B cell (primary cell): ENCODE data around the gene TTC38. TPM values are rescaled to one million over a fixed set of nuclear protein-coding genes. Genes with fewer than 3 reads are reported as not detected.

Source experiments
- ATAC-seq: fragments of 200-7000 bp; cut with Tn5 transposase; one replicate; pipeline ENCODE4 v1.10.0; 2021; ENCODE audit warnings: low read depth, mild to moderate bottlenecking, moderate number of reproducible peaks, moderate library complexity
- CTCF ChIA-PET: fragments of 350-600 bp; sonication (Branson Sonifier 250); formaldehyde crosslinking; loops from one replicate; lab custom pipeline; 2021; ENCODE audit warnings: antibody characterized with exemption, inconsistent platforms; lab: Charles Lee
- POLR2A ChIA-PET: fragments of 350-600 bp; sonication (Branson Sonifier 250); formaldehyde crosslinking; loops from one replicate; lab custom pipeline; 2021; ENCODE audit warnings: antibody characterized with exemption; lab: Charles Lee
- DNase-seq: peaks from one replicate; pipeline ENCODE4 v3.0.0; 2013
- H2AFZ ChIP-seq: 2 replicates; pipeline ENCODE4 v1.6.1; 2012; ENCODE audit warnings: mild to moderate bottlenecking, low read depth, low read length; ENCODE audit not compliant: insufficient read depth, poor library complexity, severe bottlenecking
- H3K27ac ChIP-seq, 2 donors: 1 replicate in 1 of 2; 2 replicates in 1 of 2; pipeline ENCODE4 v1.5.1; 2012 to 2013; ENCODE audit warnings: low read length in 2 of 2, mild to moderate bottlenecking in 2 of 2, moderate library complexity in 1 of 2
- H3K27me3 ChIP-seq, 4 experiments: fragments of 200-600 bp in 1 of 4; sonication (generic) in 1 of 4; replicated peaks in 1 of 4; 1 replicate in 2 of 4; 2 replicates in 2 of 4; pipeline versions ENCODE4 v1.6.1 to v1.7.0; 2013 to 2016; ENCODE audit warnings: low read length in 3 of 4, mild to moderate bottlenecking in 2 of 4, mixed read lengths in 1 of 4, moderate library complexity in 1 of 4; ENCODE audit not compliant: insufficient read depth in 4 of 4, control insufficient read depth in 3 of 4; ENCODE audit errors: control extremely low read depth in 1 of 4
- H3K36me3 ChIP-seq, 2 experiments: replicated peaks in 1 of 2; 1 replicate in 1 of 2; 2 replicates in 1 of 2; pipeline versions ENCODE4 v1.6.1 to v1.7.1; 2013; ENCODE audit warnings: low read length in 1 of 2; ENCODE audit not compliant: insufficient read depth in 2 of 2, control insufficient read depth in 1 of 2; ENCODE audit errors: control extremely low read depth in 1 of 2, extremely low read depth in 1 of 2
- H3K4me1 ChIP-seq, 2 donors: fragments of 200-600 bp in 1 of 2; sonication (generic) in 1 of 2; 1 replicate in 1 of 2; 2 replicates in 1 of 2; pipeline versions ENCODE4 v1.5.1 to v1.6.1; 2013 to 2017; ENCODE audit warnings: low read length in 2 of 2; ENCODE audit not compliant: control insufficient read depth in 2 of 2, insufficient read depth in 2 of 2
- H3K4me2 ChIP-seq: replicated peaks from 2 replicates; pipeline ENCODE3; 2012; ENCODE audit warnings: mild to moderate bottlenecking, low read depth, low read length; ENCODE audit not compliant: poor library complexity, severe bottlenecking
- H3K4me3 ChIP-seq, 5 experiments: fragments of 200-600 bp in 1 of 5; sonication (generic) in 1 of 5; 1 replicate in 3 of 5; 2 replicates in 2 of 5; pipeline versions ENCODE4 v1.5.1 to v1.7.0; 2011 to 2016; ENCODE audit warnings: low read length in 4 of 5, mild to moderate bottlenecking in 4 of 5, low read depth in 2 of 5, control low read depth in 1 of 5, moderate library complexity in 1 of 5; ENCODE audit not compliant: insufficient read depth in 1 of 5; ENCODE audit errors: control extremely low read depth in 1 of 5, extremely low read depth in 1 of 5
- H3K79me2 ChIP-seq: fragments of 200-600 bp; sonication (generic); one replicate; pipeline ENCODE4 v1.6.0; 2016; ENCODE audit warnings: low read length; ENCODE audit not compliant: control insufficient read depth, insufficient read depth
- H3K9ac ChIP-seq: fragments of 200-600 bp; sonication (generic); 2 replicates; pipeline ENCODE4 v1.6.1; 2017; ENCODE audit warnings: mild to moderate bottlenecking, low read length, moderate library complexity
- H3K9me3 ChIP-seq, 3 donors: one replicate each; pipeline versions ENCODE4 v1.6.1 to v1.7.1; 2013; ENCODE audit warnings: low read length in 2 of 3; ENCODE audit not compliant: control insufficient read depth in 2 of 3, insufficient read depth in 1 of 3; ENCODE audit errors: control extremely low read depth in 1 of 3
- H4K20me1 ChIP-seq: 2 replicates; pipeline ENCODE4 v1.6.0; 2012; ENCODE audit warnings: mild to moderate bottlenecking, low read length; ENCODE audit not compliant: insufficient read depth, control insufficient read depth, poor library complexity, severe bottlenecking
- H3K27ac Mint-ChIP-seq: one replicate; pipeline ENCODE4 v1.8.0; 2021; ENCODE audit warnings: mixed read lengths
- H3K27me3 Mint-ChIP-seq: one replicate; pipeline ENCODE4 v1.8.0; 2021; ENCODE audit warnings: mixed read lengths
- H3K4me1 Mint-ChIP-seq: one replicate; pipeline ENCODE4 v1.8.0; 2021; ENCODE audit warnings: mixed read lengths
- H3K4me3 Mint-ChIP-seq: one replicate; pipeline ENCODE4 v1.8.0; 2021; ENCODE audit warnings: mixed read lengths
- H3K9me3 Mint-ChIP-seq: one replicate; pipeline ENCODE4 v1.8.0; 2022; ENCODE audit warnings: mixed read lengths; ENCODE audit not compliant: insufficient read depth
- EZH2 ChIP-seq: IDR thresholded peaks from 2 replicates; pipeline ENCODE4 v1.6.1; 2012; ENCODE audit warnings: borderline replicate concordance, low read depth, mild to moderate bottlenecking, moderate library complexity, low read length; ENCODE audit not compliant: insufficient read depth, poor library complexity, severe bottlenecking
- WGBS: methylation state at CpG from one replicate; pipeline ENCODE4 v1.1.5; 2013; ENCODE audit warnings: missing lambda C conversion rate; ENCODE audit not compliant: insufficient coverage; 5-methylcytosine and 5-hydroxymethylcytosine counted together
- intact Hi-C: fragments of 100-400 bp; cut with micrococcal nuclease; formaldehyde crosslinking; loops from one replicate; pipeline ENCODE4 v1.10.0; 2022
- polyA plus RNA-seq: library from polyadenylated mRNA; depleted of rRNA; stranded (reverse); fragments of >200 nt; gene quantifications from 2 replicates; pipeline ENCODE4 v1.2.3, GENCODE V29; 2012
- total RNA-seq, 2 donors: library from RNA; stranded (reverse); fragments of 120-200 nt in 1 of 2; gene quantifications; 1 replicate in 1 of 2; 2 replicates in 1 of 2; pipeline versions ENCODE4 v1.2.3 to v1.2.4, GENCODE V29; 2013 to 2022
- TF ChIP-seq, protein P1 (sequence below): fragments of 200-600 bp; IDR thresholded peaks from one replicate; pipeline ENCODE4 v1.8.0; 2022; ENCODE audit warnings: antibody characterized with exemption, mild to moderate bottlenecking

TTC38 gene
- total and polyA plus RNA-seq, 2 donors (not counting 1 experiment from before 2014, with no cell fraction given): 10.8 to 13.3 TPM

DNA sequence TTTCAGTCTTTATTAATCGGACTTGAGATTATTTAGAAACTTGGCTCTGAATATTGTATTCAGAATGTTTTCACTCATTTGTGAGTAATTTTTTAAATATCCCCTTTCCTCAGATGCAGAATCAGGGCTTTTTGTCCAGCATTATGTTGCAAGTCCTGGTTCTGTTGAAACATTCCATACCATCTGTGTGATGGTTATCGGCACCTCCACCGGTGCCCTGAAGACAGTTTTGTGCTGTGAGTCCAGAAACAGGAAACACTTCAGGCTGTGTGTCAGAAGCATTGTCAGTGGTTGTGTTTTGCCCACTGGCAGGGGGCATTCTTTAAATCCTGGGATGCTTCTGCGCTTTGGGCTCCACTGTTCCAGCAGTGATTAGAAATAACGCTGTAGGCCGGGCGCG is 38.1 kb upstream of the TTC38 start:
- intact Hi-C loops: no loop called here
- Histone ChIP-seq H3K4me3 (no peak overlapping the region), H3K4me2 (no peak overlapping the region), H4K20me1 (no peaks in the 10 kb centered on the region), H2AFZ (no peak overlapping the region), H3K9me3 (no peaks in the 10 kb centered on the region), H3K79me2 (no peaks in the 10 kb centered on the region), H3K36me3 (peaks cover 0 to 2% of the 10 kb centered on the region in 2 experiments), H3K4me1 (no peaks in the 10 kb centered on the region), H3K27ac (no peak overlapping the region), H3K9ac (no peak overlapping the region), H3K27me3 (no peaks in the 10 kb centered on the region)
- ChIA-PET POLR2A (no interaction called here), CTCF (interaction anchor here (1.2 kb wide), 1 partner anchor 107 kb away, joined by 3 read pairs; no protein-coding TSS in a partner anchor)
- H3K9me3 Mint-ChIP-seq: no peaks in the 10 kb centered on the region
- no peaks in the 10 kb centered on the region for H3K27me3 Mint-ChIP-seq
- H3K4me3 Mint-ChIP-seq: no peak overlapping the region
- TF ChIP-seq EZH2: no peak
- TF ChIP-seq, protein P1, sequence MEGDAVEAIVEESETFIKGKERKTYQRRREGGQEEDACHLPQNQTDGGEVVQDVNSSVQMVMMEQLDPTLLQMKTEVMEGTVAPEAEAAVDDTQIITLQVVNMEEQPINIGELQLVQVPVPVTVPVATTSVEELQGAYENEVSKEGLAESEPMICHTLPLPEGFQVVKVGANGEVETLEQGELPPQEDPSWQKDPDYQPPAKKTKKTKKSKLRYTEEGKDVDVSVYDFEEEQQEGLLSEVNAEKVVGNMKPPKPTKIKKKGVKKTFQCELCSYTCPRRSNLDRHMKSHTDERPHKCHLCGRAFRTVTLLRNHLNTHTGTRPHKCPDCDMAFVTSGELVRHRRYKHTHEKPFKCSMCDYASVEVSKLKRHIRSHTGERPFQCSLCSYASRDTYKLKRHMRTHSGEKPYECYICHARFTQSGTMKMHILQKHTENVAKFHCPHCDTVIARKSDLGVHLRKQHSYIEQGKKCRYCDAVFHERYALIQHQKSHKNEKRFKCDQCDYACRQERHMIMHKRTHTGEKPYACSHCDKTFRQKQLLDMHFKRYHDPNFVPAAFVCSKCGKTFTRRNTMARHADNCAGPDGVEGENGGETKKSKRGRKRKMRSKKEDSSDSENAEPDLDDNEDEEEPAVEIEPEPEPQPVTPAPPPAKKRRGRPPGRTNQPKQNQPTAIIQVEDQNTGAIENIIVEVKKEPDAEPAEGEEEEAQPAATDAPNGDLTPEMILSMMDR: no peak
- H3K4me1 Mint-ChIP-seq: no peaks in the 10 kb centered on the region
- DNase-seq (no peak), ATAC-seq (no peak)
- no peak overlapping the region for H3K27ac Mint-ChIP-seq
- 90% methylated on average over 5 of the region's 8 CpGs for WGBS

DNA sequence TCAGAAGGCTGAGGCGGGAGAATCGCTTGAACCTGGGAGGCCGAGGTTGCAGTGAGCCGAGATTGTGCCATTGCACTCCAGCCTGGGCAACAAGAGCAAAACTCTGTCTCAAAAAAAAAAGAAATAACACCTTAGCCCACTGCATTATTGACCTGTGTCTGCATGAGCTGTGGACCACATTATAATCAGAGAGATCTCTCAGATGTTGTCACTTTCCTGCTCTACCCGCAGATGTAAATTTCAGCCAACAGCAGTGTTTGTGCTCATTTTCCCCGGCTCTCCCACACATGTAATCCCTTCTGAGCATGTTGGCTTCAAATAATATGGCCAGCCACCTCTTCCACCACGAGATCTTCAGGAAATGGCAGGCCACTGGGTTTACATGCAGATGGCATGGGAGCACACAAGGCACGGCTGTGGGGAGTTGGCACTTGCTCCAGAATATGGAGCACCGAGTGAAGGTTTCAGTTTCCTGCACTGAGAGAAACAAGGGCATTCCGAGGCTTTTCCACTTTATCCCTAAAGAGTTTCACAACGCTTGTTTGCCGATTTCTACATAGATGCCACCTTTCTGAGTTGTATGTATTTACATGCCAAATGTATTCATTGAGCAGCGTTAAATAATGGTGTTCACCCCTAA is 37.4 kb upstream of the TTC38 start:
- Mint-ChIP-seq H3K27me3 (no peaks in the 10 kb centered on the region), H3K9me3 (no peaks in the 10 kb centered on the region), H3K4me3 (no peak overlapping the region), H3K27ac (no peak overlapping the region), H3K4me1 (no peaks in the 10 kb centered on the region)
- no peak overlapping the region for H3K27ac ChIP-seq
- ChIA-PET POLR2A (no interaction called here), CTCF (interaction anchor here (1.2 kb wide), 1 partner anchor 108 kb away, joined by 3 read pairs; no protein-coding TSS in a partner anchor)
- WGBS: 91% methylated on average over 10 of the region's 13 CpGs
- no peak overlapping the region for H3K4me3 ChIP-seq
- DNase-seq: no peak
- no peaks in the 10 kb centered on the region for H3K4me1 ChIP-seq
- no peaks in the 10 kb centered on the region for H3K9me3 ChIP-seq
- H3K4me2 ChIP-seq: no peak overlapping the region
- H3K79me2 ChIP-seq: no peaks in the 10 kb centered on the region
- no peak overlapping the region for H2AFZ ChIP-seq
- ATAC-seq: no peak
- TF ChIP-seq, protein P1: no peak
- no peak for TF ChIP-seq EZH2
- H3K36me3 ChIP-seq: peaks cover 0 to 4% of the 10 kb centered on the region in 2 experiments
- intact Hi-C loops: no loop called here
- no peaks in the 10 kb centered on the region for H4K20me1 ChIP-seq
- H3K27me3 ChIP-seq: no peaks in the 10 kb centered on the region
- H3K9ac ChIP-seq: no peak overlapping the region
